RWPE1 (cell line): ENCODE results near the gene GLIS1.
A peak's percentile ranks its signal among the peaks of the same experiment; 100 is the strongest.

Source experiments
- CTCF ChIA-PET: fragments of 350-600 bp; sonication (Branson Sonifier 250); formaldehyde crosslinking; extraction: SDS; loops from one replicate; lab custom pipeline; 2021; lab: Yijun Ruan, JAX
- POLR2A ChIA-PET: fragments of 400-600 bp; formaldehyde crosslinking; extraction: SDS; loops from one replicate; lab custom pipeline; 2020; ENCODE audit warnings: antibody characterized with exemption; ENCODE audit not compliant: low non-redundant PET; lab: Yijun Ruan, JAX
- DNase-seq: peaks from one replicate; pipeline ENCODE4 v3.0.0; 2012; ENCODE audit warnings: low spot score
- H3K27ac ChIP-seq: fragments of 450-650 bp; 2 replicates; pipeline ENCODE4 v1.5.1; 2017
- CTCF ChIP-seq: fragments of 450-650 bp; conservative IDR thresholded peaks from 2 replicates; pipeline ENCODE4 v1.5.1; 2017; ENCODE audit warnings: low read depth, mild to moderate bottlenecking

The GLIS1 gene

GRCh38 chr1:53681977-53682685 lies 56.8 kb downstream of the GLIS1 start:
- peak; percentile 70 for DNase-seq
- ChIA-PET POLR2A (no interaction called here), CTCF (interaction anchor here (0.6 to 3.7 kb wide), 10 partner anchors 9 to 454 kb away, joined by 3 to 16 read pairs (median 3); no protein-coding TSS in a partner anchor)
- no peak overlapping the region for H3K27ac ChIP-seq
- TF ChIP-seq CTCF = peak; percentile 40

- ChIA-PET POLR2A (no interaction called here), CTCF (interaction anchor here (0.6 to 3.7 kb wide), 6 partner anchors 17 to 208 kb away, joined by 3 to 16 read pairs (median 4); no protein-coding TSS in a partner anchor)
- no peak for TF ChIP-seq CTCF
- no peak overlapping the region for H3K27ac ChIP-seq
- DNase-seq = no peak
Observed at GRCh38 chr1:53681351-53681976, 57.5 kb downstream of the GLIS1 start.

GRCh38 chr1:53680868-53681267 lies 58.1 kb downstream of the GLIS1 start:
- no peak overlapping the region for H3K27ac ChIP-seq
- DNase-seq = no peak
- TF ChIP-seq CTCF = no peak
- ChIA-PET POLR2A (no interaction called here), CTCF (interaction anchor here (3.7 kb wide), 1 partner anchor 196 kb away, joined by 16 read pairs; no protein-coding TSS in a partner anchor)

GRCh38 chr1:53678938-53679825 lies 59.8 kb downstream of the GLIS1 start:
- no peak for DNase-seq
- ChIA-PET POLR2A (no interaction called here), CTCF (no interaction called here)
- H3K27ac ChIP-seq = no peak overlapping the region
- TF ChIP-seq CTCF = no peak

DNA sequence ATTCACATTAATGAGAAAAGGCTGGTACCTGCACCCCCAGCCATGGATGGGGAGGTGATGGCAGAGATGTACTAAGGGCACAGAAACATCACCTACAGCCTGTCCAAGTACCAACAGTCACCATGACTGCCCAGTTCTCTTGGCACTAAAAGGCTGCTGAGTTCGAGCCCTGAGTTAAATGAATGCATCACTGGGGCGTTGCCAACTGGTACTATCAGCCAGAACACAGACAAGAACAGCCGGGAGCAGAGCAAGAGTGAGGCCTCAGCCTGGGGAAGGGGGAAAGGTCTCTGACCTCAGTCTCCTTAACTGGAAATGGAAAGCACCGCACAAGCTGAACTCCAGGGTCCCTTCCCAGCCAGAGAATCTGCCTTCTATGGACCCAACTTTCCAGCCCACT lies 60.5 kb downstream of the GLIS1 start:
- ChIA-PET POLR2A (no interaction called here), CTCF (no interaction called here)
- no peak for DNase-seq

More for the DNA sequence above, 60.5 kb downstream of the GLIS1 start:
- H3K27ac ChIP-seq = no peak overlapping the region
- no peak for TF ChIP-seq CTCF
